Subcutaneous abdominal adipose tissue (tissue), 5 donors: Measurements from ENCODE around the gene MMP21.

ENCODE experiments used
- H3K27ac ChIP-seq: one replicate; pipeline ENCODE4 v1.7.0; 2013; ENCODE audit warnings: low read depth, mild to moderate bottlenecking, inconsistent platforms, low read length, moderate library complexity
- H3K27me3 ChIP-seq, 5 donors: one replicate each; pipeline ENCODE4 v1.7.0; 2013; ENCODE audit warnings: low read length in 5 of 5, inconsistent platforms in 1 of 5; ENCODE audit not compliant: control insufficient read depth in 5 of 5, insufficient read depth in 4 of 5
- H3K36me3 ChIP-seq, 5 donors: one replicate each; pipeline ENCODE4 v1.7.0; 2013; ENCODE audit warnings: low read length in 5 of 5; ENCODE audit not compliant: control insufficient read depth in 5 of 5, insufficient read depth in 5 of 5
- H3K4me1 ChIP-seq, 5 donors: one replicate each; pipeline ENCODE4 v1.7.0; 2013; ENCODE audit warnings: low read length in 5 of 5, mild to moderate bottlenecking in 3 of 5, moderate library complexity in 1 of 5; ENCODE audit not compliant: control insufficient read depth in 5 of 5, insufficient read depth in 5 of 5
- H3K4me3 ChIP-seq, 5 donors: one replicate each; pipeline ENCODE4 v1.7.0; 2013; ENCODE audit warnings: low read length in 5 of 5, low read depth in 1 of 5
- H3K9ac ChIP-seq, 5 donors: one replicate each; pipeline ENCODE4 v1.7.0; 2013; ENCODE audit warnings: low read length in 5 of 5, mild to moderate bottlenecking in 4 of 5, moderate library complexity in 3 of 5
- H3K9me3 ChIP-seq, 5 donors: one replicate each; pipeline ENCODE4 v1.7.0; 2013; ENCODE audit warnings: low read length in 5 of 5; ENCODE audit not compliant: control insufficient read depth in 5 of 5
- donor health status: healthy.
- donor health status: healthy.
- donor health status: healthy.
- donor health status: healthy.
- donor health status: healthy.

Gene MMP21

GRCh38 chr10:125766511-125766910, 9.1 kb downstream of the MMP21 start:
- Histone ChIP-seq H3K36me3 (peaks cover 21 to 46% (median 31%) of the 10 kb centered on the region in 5 donors), H3K4me3 (no peak overlapping the region), H3K9ac (no peak overlapping the region), H3K9me3 (no peaks in the 10 kb centered on the region), H3K27me3 (no peaks in the 10 kb centered on the region), H3K27ac (no peak overlapping the region), H3K4me1 (peaks cover 1 to 18% (median 13%) of the 10 kb centered on the region in 5 donors)

- H3K9me3 ChIP-seq, result no peaks in the 10 kb centered on the region
- H3K36me3 ChIP-seq, result peaks cover 28 to 51% (median 31%) of the 10 kb centered on the region in 5 donors
- H3K27ac ChIP-seq, result no peak overlapping the region
- H3K4me3 ChIP-seq, result no peak overlapping the region
- no peaks in the 10 kb centered on the region for H3K27me3 ChIP-seq
- H3K4me1 ChIP-seq, result peaks cover 1 to 18% (median 13%) of the 10 kb centered on the region in 5 donors
- no peak overlapping the region for H3K9ac ChIP-seq
Observed at GRCh38 chr10:125765835-125766234, 9.8 kb downstream of the MMP21 start.

- H3K9me3 ChIP-seq, result no peaks in the 10 kb centered on the region
- H3K4me3 ChIP-seq, result no peak overlapping the region
- no peak overlapping the region for H3K27ac ChIP-seq
- H3K4me1 ChIP-seq, result peaks cover under 1 to 6% (median 4%) of the 10 kb centered on the region in 5 donors
- no peaks in the 10 kb centered on the region for H3K27me3 ChIP-seq
- no peak overlapping the region for H3K9ac ChIP-seq
- H3K36me3 ChIP-seq, result peaks cover 38 to 70% (median 50%) of the 10 kb centered on the region in 5 donors
Observed at GRCh38 chr10:125762692-125763648, 12.7 kb downstream of the MMP21 start.

- Histone ChIP-seq H3K36me3 (peaks cover 48 to 76% (median 54%) of the 10 kb centered on the region in 5 donors), H3K27ac (no peak overlapping the region), H3K9me3 (no peaks in the 10 kb centered on the region), H3K4me3 (no peak overlapping the region), H3K27me3 (no peaks in the 10 kb centered on the region), H3K4me1 (peaks cover 0 to 1% (median 0%) of the 10 kb centered on the region in 5 donors), H3K9ac (no peak overlapping the region)
Observed at GRCh38 chr10:125761961-125762360, 13.7 kb downstream of the MMP21 start.

- H3K36me3 ChIP-seq, result peaks cover 54 to 83% (median 61%) of the 10 kb centered on the region in 5 donors
- H3K9ac ChIP-seq, result no peak overlapping the region
- H3K4me1 ChIP-seq, result no peaks in the 10 kb centered on the region
- no peaks in the 10 kb centered on the region for H3K9me3 ChIP-seq
- no peak overlapping the region for H3K27ac ChIP-seq
- H3K4me3 ChIP-seq, result no peak overlapping the region
- H3K27me3 ChIP-seq, result no peaks in the 10 kb centered on the region
Observed at GRCh38 chr10:125757742-125758141, 17.9 kb downstream of the MMP21 start.

GRCh38 chr10:125756853-125757487, 18.7 kb downstream of the MMP21 start:
- no peaks in the 10 kb centered on the region for H3K9me3 ChIP-seq
- no peak overlapping the region for H3K27ac ChIP-seq
- H3K9ac ChIP-seq, result no peak overlapping the region
- H3K36me3 ChIP-seq, result peaks cover 57 to 83% (median 60%) of the 10 kb centered on the region in 5 donors
- H3K27me3 ChIP-seq, result no peaks in the 10 kb centered on the region
- no peaks in the 10 kb centered on the region for H3K4me1 ChIP-seq
- H3K4me3 ChIP-seq, result no peak overlapping the region

GRCh38 chr10:125756196-125756595, 19.4 kb downstream of the MMP21 start:
- Histone ChIP-seq H3K36me3 (peaks cover 54 to 83% (median 66%) of the 10 kb centered on the region in 5 donors), H3K27me3 (no peaks in the 10 kb centered on the region), H3K9ac (no peak overlapping the region), H3K9me3 (no peaks in the 10 kb centered on the region), H3K4me3 (no peak overlapping the region), H3K27ac (no peak overlapping the region), H3K4me1 (no peaks in the 10 kb centered on the region)

- Histone ChIP-seq H3K4me3 (no peak overlapping the region), H3K27me3 (no peaks in the 10 kb centered on the region), H3K9ac (no peak overlapping the region), H3K27ac (no peak overlapping the region), H3K36me3 (peaks cover 50 to 92% (median 82%) of the 10 kb centered on the region in 5 donors), H3K9me3 (no peaks in the 10 kb centered on the region), H3K4me1 (peaks cover 0 to 2% (median 0%) of the 10 kb centered on the region in 5 donors)
Observed at GRCh38 chr10:125747417-125747816, 28.2 kb downstream of the MMP21 start.

GRCh38 chr10:125744909-125745308, 30.7 kb downstream of the MMP21 start:
- Histone ChIP-seq H3K9ac (no peak overlapping the region), H3K4me1 (peaks cover 0 to 9% (median 0%) of the 10 kb centered on the region in 5 donors), H3K27me3 (no peaks in the 10 kb centered on the region), H3K27ac (no peak overlapping the region), H3K4me3 (no peak overlapping the region), H3K36me3 (peaks cover 56 to 87% (median 79%) of the 10 kb centered on the region in 5 donors), H3K9me3 (no peaks in the 10 kb centered on the region)

GRCh38 chr10:125742465-125742864, 33.2 kb downstream of the MMP21 start:
- Histone ChIP-seq H3K27ac (no peak overlapping the region), H3K4me3 (no peak overlapping the region), H3K36me3 (peaks cover 69 to 87% (median 82%) of the 10 kb centered on the region in 5 donors), H3K27me3 (no peaks in the 10 kb centered on the region), H3K9me3 (no peaks in the 10 kb centered on the region), H3K9ac (peak overlapping the region in 1 of 5 donors; percentile 38), H3K4me1 (peaks cover 0 to 9% (median 0%) of the 10 kb centered on the region in 5 donors)
